Dendritic cell treated with granulocyte-macrophage colony-stimulating factor and Interleukin-4, amounts not matched to agents 40 ng/mL and 50 ng/mL, for 4 days (primary cell): ENCODE results near the gene NCAM2.
A peak's percentile ranks its signal among the peaks of the same experiment; 100 is the strongest.

ENCODE experiments used
- H3K27ac Mint-ChIP-seq: one replicate; pipeline ENCODE4 v1.8.0; 2022; ENCODE audit warnings: mild to moderate bottlenecking, mixed read lengths
- H3K27me3 Mint-ChIP-seq: one replicate; pipeline ENCODE4 v1.8.0; 2022; ENCODE audit warnings: mild to moderate bottlenecking, mixed read lengths
- H3K36me3 Mint-ChIP-seq: one replicate; pipeline ENCODE4 v1.8.0; 2022; ENCODE audit warnings: low read depth, mixed read lengths
- H3K4me1 Mint-ChIP-seq: one replicate; pipeline ENCODE4 v1.8.0; 2022; ENCODE audit warnings: low read depth, mixed read lengths
- H3K4me3 Mint-ChIP-seq: one replicate; pipeline ENCODE4 v1.8.0; 2022; ENCODE audit warnings: mild to moderate bottlenecking, moderate library complexity, mixed read lengths
- H3K9me3 Mint-ChIP-seq: one replicate; pipeline ENCODE4 v1.8.0; 2022; ENCODE audit warnings: mixed read lengths
- intact Hi-C: fragments of 100-400 bp; cut with micrococcal nuclease; formaldehyde crosslinking; loops from one replicate; pipeline ENCODE4 v1.15.0; 2022

The NCAM2 gene

GRCh38 chr21:21046063-21046462, 47.9 kb downstream of the NCAM2 start:
- Mint-ChIP-seq H3K27ac (no peak overlapping the region), H3K36me3 (no peaks in the 10 kb centered on the region), H3K4me1 (peaks cover 22% of the 10 kb centered on the region), H3K4me3 (no peak overlapping the region), H3K9me3 (no peaks in the 10 kb centered on the region), H3K27me3 (no peaks in the 10 kb centered on the region)
- intact Hi-C loops = no loop called here

- peaks cover 30% of the 10 kb centered on the region for H3K4me1 Mint-ChIP-seq
- H3K27me3 Mint-ChIP-seq = no peaks in the 10 kb centered on the region
- intact Hi-C loops = no loop called here
- no peaks in the 10 kb centered on the region for H3K9me3 Mint-ChIP-seq
- no peaks in the 10 kb centered on the region for H3K36me3 Mint-ChIP-seq
- peak overlapping the region; percentile 60 for H3K27ac Mint-ChIP-seq
- peak overlapping the region; percentile 37 for H3K4me3 Mint-ChIP-seq
These were observed 53.2 kb downstream of the NCAM2 start for GRCh38 chr21:21051109-21052055.

GRCh38 chr21:21052672-21053071, 54.5 kb downstream of the NCAM2 start:
- no peak overlapping the region for H3K4me3 Mint-ChIP-seq
- H3K9me3 Mint-ChIP-seq = no peaks in the 10 kb centered on the region

GRCh38 chr21:21057349-21058062, 59.3 kb downstream of the NCAM2 start:
- no peak overlapping the region for H3K27ac Mint-ChIP-seq

More at GRCh38 chr21:21052672-21053071, 54.5 kb downstream of the NCAM2 start:
- no peaks in the 10 kb centered on the region for H3K27me3 Mint-ChIP-seq
- no peaks in the 10 kb centered on the region for H3K36me3 Mint-ChIP-seq
- H3K27ac Mint-ChIP-seq = no peak overlapping the region
- H3K4me1 Mint-ChIP-seq = peaks cover 29% of the 10 kb centered on the region
- intact Hi-C loops = no loop called here

GRCh38 chr21:21063828-21064227, 65.6 kb downstream of the NCAM2 start:
- Mint-ChIP-seq H3K27ac (no peak overlapping the region), H3K27me3 (no peaks in the 10 kb centered on the region), H3K36me3 (no peaks in the 10 kb centered on the region), H3K4me3 (no peak overlapping the region), H3K9me3 (no peaks in the 10 kb centered on the region), H3K4me1 (no peaks in the 10 kb centered on the region)
- intact Hi-C loops = no loop called here

More at GRCh38 chr21:21057349-21058062, 59.3 kb downstream of the NCAM2 start:
- no peaks in the 10 kb centered on the region for H3K27me3 Mint-ChIP-seq
- H3K4me3 Mint-ChIP-seq = no peak overlapping the region
- H3K36me3 Mint-ChIP-seq = no peaks in the 10 kb centered on the region
- no peaks in the 10 kb centered on the region for H3K4me1 Mint-ChIP-seq
- no peaks in the 10 kb centered on the region for H3K9me3 Mint-ChIP-seq
- intact Hi-C loops = no loop called here

GRCh38 chr21:21064353-21064752, 66.1 kb downstream of the NCAM2 start:
- Mint-ChIP-seq H3K27ac (no peak overlapping the region), H3K4me1 (no peaks in the 10 kb centered on the region), H3K4me3 (no peak overlapping the region), H3K36me3 (no peaks in the 10 kb centered on the region), H3K27me3 (no peaks in the 10 kb centered on the region), H3K9me3 (no peaks in the 10 kb centered on the region)
- intact Hi-C loops = no loop called here

- intact Hi-C loops = no loop called here
- Mint-ChIP-seq H3K9me3 (no peaks in the 10 kb centered on the region), H3K36me3 (no peaks in the 10 kb centered on the region), H3K27me3 (no peaks in the 10 kb centered on the region), H3K4me3 (no peak overlapping the region), H3K27ac (no peak overlapping the region), H3K4me1 (peaks cover 6% of the 10 kb centered on the region)
These were observed 69.2 kb downstream of the NCAM2 start for GRCh38 chr21:21067375-21067774.

- Mint-ChIP-seq H3K27ac (no peak overlapping the region), H3K36me3 (no peaks in the 10 kb centered on the region), H3K9me3 (no peaks in the 10 kb centered on the region), H3K4me3 (no peak overlapping the region), H3K27me3 (no peaks in the 10 kb centered on the region), H3K4me1 (peaks cover 15% of the 10 kb centered on the region)
- intact Hi-C loops = no loop called here
These were observed 76.1 kb downstream of the NCAM2 start for GRCh38 chr21:21074305-21074704.

GRCh38 chr21:21076051-21076450, 77.8 kb downstream of the NCAM2 start:
- Mint-ChIP-seq H3K9me3 (no peaks in the 10 kb centered on the region), H3K36me3 (no peaks in the 10 kb centered on the region), H3K27me3 (no peaks in the 10 kb centered on the region), H3K4me1 (peaks cover 9% of the 10 kb centered on the region), H3K27ac (no peak overlapping the region), H3K4me3 (no peak overlapping the region)
- intact Hi-C loops = no loop called here

- Mint-ChIP-seq H3K9me3 (no peaks in the 10 kb centered on the region), H3K4me1 (peaks cover 9% of the 10 kb centered on the region), H3K4me3 (peak overlapping the region; percentile 7), H3K27ac (no peak overlapping the region), H3K36me3 (no peaks in the 10 kb centered on the region), H3K27me3 (no peaks in the 10 kb centered on the region)
- intact Hi-C loops = no loop called here
These were observed 78.3 kb downstream of the NCAM2 start for GRCh38 chr21:21076491-21076890.

GRCh38 chr21:21079646-21080045, 81.4 kb downstream of the NCAM2 start:
- intact Hi-C loops = no loop called here
- H3K27me3 Mint-ChIP-seq = no peaks in the 10 kb centered on the region

GRCh38 chr21:21084179-21084578, 86.0 kb downstream of the NCAM2 start:
- no peak overlapping the region for H3K4me3 Mint-ChIP-seq
- intact Hi-C loops = no loop called here
- no peaks in the 10 kb centered on the region for H3K4me1 Mint-ChIP-seq
- H3K27me3 Mint-ChIP-seq = no peaks in the 10 kb centered on the region
- H3K27ac Mint-ChIP-seq = no peak overlapping the region
- no peaks in the 10 kb centered on the region for H3K36me3 Mint-ChIP-seq
- no peaks in the 10 kb centered on the region for H3K9me3 Mint-ChIP-seq

More at GRCh38 chr21:21079646-21080045, 81.4 kb downstream of the NCAM2 start:
- peaks cover 9% of the 10 kb centered on the region for H3K4me1 Mint-ChIP-seq
- H3K4me3 Mint-ChIP-seq = no peak overlapping the region
- no peak overlapping the region for H3K27ac Mint-ChIP-seq
- H3K9me3 Mint-ChIP-seq = no peaks in the 10 kb centered on the region
- H3K36me3 Mint-ChIP-seq = no peaks in the 10 kb centered on the region

- Mint-ChIP-seq H3K4me3 (no peak overlapping the region), H3K36me3 (no peaks in the 10 kb centered on the region), H3K27ac (no peak overlapping the region), H3K4me1 (peaks cover 5% of the 10 kb centered on the region), H3K27me3 (no peaks in the 10 kb centered on the region), H3K9me3 (no peaks in the 10 kb centered on the region)
- intact Hi-C loops = no loop called here
These were observed 87.0 kb downstream of the NCAM2 start for GRCh38 chr21:21085206-21085605.

- no peaks in the 10 kb centered on the region for H3K27me3 Mint-ChIP-seq
- no peaks in the 10 kb centered on the region for H3K4me1 Mint-ChIP-seq
- intact Hi-C loops = no loop called here
- no peaks in the 10 kb centered on the region for H3K36me3 Mint-ChIP-seq
- no peaks in the 10 kb centered on the region for H3K9me3 Mint-ChIP-seq
- no peak overlapping the region for H3K4me3 Mint-ChIP-seq
- no peak overlapping the region for H3K27ac Mint-ChIP-seq
These were observed 98.7 kb downstream of the NCAM2 start for GRCh38 chr21:21096956-21097355.
